Right lobe of liver (tissue), 4 donors: ENCODE results near the gene LGI2.

Source experiments
- POLR2A ChIP-seq: fragments of 450-650 bp; IDR thresholded peaks from one replicate; pipeline ENCODE4 v1.6.1; 2017; ENCODE audit warnings: antibody characterized with exemption, mild to moderate bottlenecking
- TF ChIP-seq, protein P1 (sequence below), 4 donors: fragments of 200-600 bp in 3 of 4; fragments of 450-650 bp in 1 of 4; IDR thresholded peaks; one replicate each; pipeline versions ENCODE4 v1.5.1 to v1.8.0; 2016 to 2022; ENCODE audit warnings: antibody characterized with exemption in 4 of 4, mild to moderate bottlenecking in 2 of 4
- donor health status: DM: no; HTN: no; CAD: no.
- donor health status: DM: no; HTN: no; CAD: no.
- donor health status: DM: no; HTN: yes; CAD: no.

DNA sequence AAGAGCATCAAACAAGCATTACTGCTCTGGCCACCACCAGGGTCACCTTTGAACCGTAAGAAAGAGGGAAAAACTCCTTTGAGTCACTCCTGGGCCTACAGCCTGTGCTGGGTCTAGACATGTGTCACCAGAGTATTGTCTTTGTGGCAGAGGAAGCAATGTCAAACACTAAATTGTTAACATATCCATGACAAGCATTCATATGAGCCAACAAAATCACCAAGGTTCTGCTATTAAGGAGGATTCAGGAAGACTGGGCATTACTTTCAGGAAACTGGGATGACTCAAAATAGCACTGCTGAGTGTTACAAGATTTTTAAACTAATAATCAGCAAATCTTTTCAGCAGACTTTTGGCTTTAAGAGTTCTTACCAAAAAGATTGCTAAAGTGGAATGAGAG, 28.1 kb downstream of the LGI2 start:
- TF ChIP-seq, protein P1, sequence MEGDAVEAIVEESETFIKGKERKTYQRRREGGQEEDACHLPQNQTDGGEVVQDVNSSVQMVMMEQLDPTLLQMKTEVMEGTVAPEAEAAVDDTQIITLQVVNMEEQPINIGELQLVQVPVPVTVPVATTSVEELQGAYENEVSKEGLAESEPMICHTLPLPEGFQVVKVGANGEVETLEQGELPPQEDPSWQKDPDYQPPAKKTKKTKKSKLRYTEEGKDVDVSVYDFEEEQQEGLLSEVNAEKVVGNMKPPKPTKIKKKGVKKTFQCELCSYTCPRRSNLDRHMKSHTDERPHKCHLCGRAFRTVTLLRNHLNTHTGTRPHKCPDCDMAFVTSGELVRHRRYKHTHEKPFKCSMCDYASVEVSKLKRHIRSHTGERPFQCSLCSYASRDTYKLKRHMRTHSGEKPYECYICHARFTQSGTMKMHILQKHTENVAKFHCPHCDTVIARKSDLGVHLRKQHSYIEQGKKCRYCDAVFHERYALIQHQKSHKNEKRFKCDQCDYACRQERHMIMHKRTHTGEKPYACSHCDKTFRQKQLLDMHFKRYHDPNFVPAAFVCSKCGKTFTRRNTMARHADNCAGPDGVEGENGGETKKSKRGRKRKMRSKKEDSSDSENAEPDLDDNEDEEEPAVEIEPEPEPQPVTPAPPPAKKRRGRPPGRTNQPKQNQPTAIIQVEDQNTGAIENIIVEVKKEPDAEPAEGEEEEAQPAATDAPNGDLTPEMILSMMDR (IDR thresholded peaks at IDR 0.05), result no peak
- TF ChIP-seq POLR2A, result no peak
